B cell (primary cell): ENCODE measurements around the gene THSD4.

Source experiments
- EZH2 ChIP-seq: IDR thresholded peaks from 2 replicates; pipeline ENCODE4 v1.6.1; 2012; ENCODE audit warnings: borderline replicate concordance, low read depth, mild to moderate bottlenecking, moderate library complexity, low read length; ENCODE audit not compliant: insufficient read depth, poor library complexity, severe bottlenecking
- TF ChIP-seq, protein P1 (sequence below): fragments of 200-600 bp; IDR thresholded peaks from one replicate; pipeline ENCODE4 v1.8.0; 2022; ENCODE audit warnings: antibody characterized with exemption, mild to moderate bottlenecking

DNA sequence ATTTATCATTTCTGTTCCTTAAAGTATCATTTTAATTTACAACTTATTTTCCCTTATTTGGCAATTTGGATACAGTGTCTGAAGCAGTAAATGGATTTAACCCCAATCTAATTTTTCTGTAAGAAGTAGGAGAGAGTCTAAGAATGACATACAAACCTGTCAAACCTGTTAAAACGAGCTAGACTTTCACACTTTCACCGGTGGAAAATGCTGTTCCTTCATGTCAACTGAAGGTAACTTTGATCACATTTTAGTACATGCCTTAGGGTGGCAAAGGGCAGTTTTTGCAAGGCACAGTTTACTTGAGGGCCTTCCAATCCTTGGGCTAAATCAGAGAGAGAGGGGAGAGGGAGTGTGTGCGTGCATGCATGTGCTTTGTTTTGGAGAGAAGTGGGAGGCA is 221.4 kb downstream of the THSD4 start:
- TF ChIP-seq, protein P1, sequence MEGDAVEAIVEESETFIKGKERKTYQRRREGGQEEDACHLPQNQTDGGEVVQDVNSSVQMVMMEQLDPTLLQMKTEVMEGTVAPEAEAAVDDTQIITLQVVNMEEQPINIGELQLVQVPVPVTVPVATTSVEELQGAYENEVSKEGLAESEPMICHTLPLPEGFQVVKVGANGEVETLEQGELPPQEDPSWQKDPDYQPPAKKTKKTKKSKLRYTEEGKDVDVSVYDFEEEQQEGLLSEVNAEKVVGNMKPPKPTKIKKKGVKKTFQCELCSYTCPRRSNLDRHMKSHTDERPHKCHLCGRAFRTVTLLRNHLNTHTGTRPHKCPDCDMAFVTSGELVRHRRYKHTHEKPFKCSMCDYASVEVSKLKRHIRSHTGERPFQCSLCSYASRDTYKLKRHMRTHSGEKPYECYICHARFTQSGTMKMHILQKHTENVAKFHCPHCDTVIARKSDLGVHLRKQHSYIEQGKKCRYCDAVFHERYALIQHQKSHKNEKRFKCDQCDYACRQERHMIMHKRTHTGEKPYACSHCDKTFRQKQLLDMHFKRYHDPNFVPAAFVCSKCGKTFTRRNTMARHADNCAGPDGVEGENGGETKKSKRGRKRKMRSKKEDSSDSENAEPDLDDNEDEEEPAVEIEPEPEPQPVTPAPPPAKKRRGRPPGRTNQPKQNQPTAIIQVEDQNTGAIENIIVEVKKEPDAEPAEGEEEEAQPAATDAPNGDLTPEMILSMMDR: no peak
- no peak for TF ChIP-seq EZH2
